Measurements from ENCODE around the gene RIMS1.

RIMS1 gene

DNA sequence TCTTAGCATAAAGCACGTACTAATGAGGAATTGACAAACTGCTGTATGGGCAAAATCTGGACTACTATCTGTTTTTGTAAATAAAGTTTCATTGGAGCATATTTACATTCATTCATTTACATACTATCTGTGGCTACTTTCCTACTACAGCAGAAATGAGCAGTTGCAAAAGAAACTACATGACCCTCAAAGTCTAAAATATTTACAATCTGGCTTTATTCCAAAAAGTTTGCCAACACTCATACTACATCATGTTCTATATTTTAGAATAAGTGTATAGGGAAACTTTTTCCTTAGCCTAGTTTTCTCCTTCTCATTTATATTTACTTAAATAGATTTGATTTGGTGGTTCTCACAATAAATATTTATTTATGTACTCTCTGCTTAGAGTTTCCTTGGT lies 208.2 kb downstream of the RIMS1 start:
- FAIRE-seq, result no peak
- TF ChIP-seq POLR2A (IDR thresholded peaks at IDR 0.05; ENCODE audit: low read depth, low read length), result no peak

GRCh38 chr6:72102561-72102960 lies 216.2 kb downstream of the RIMS1 start:
- no peak for FAIRE-seq
- no peak for DNase-seq (ENCODE audit: insufficient read length, low spot score)
- TF ChIP-seq POLR2A (IDR thresholded peaks at IDR 0.05; ENCODE audit: low read depth, low read length), result no peak

More for the DNA sequence above, 208.2 kb downstream of the RIMS1 start:
- no peak for DNase-seq (ENCODE audit: insufficient read length, low spot score)

DNA sequence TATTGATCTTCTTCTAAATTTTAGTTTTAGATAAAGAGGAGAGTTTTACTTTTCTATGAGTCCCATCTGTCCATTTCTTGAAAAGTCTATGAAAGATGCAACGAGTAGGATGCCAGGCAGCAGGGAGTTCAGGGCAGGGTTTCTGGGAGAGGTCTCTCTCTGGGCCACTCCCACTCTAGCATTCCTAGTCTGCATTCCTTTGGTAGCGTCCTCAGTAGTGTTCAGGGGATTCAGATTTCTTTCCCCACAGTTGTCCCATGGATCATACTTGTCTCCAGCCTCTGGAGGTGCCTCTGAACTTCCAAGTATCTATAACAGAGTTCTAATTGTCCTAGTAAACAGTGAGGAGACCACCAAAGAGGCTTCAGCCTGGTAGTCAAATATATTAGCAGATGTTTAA lies 225.3 kb downstream of the RIMS1 start:
- no peak for TF ChIP-seq POLR2A (IDR thresholded peaks at IDR 0.05; ENCODE audit: low read depth, low read length)
- DNase-seq (ENCODE audit: insufficient read length, low spot score), result no peak
- no peak for FAIRE-seq

DNA sequence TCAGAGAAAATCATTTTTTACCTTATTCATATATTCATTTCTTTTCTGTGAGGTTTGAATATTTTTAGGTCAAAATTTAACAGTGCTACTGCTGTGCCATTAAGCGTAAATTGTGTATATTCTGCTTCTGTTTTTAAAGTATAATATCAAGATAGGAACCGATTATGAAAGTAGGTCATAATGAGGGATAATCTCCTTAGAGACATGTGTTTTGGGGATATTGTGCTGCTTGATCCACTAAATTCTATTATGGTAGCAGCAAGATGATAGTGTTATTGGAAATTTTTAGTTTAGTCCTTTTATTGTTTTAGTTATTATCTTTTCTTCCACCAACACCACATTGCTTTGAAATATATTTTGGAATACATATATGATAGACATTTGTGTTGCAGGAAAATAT lies 244.0 kb downstream of the RIMS1 start:
- DNase-seq (ENCODE audit: insufficient read length, low spot score) (no peak), FAIRE-seq (no peak)
- TF ChIP-seq POLR2A (IDR thresholded peaks at IDR 0.05; ENCODE audit: low read depth, low read length), result no peak

GRCh38 chr6:72132427-72132826 lies 246.1 kb downstream of the RIMS1 start:
- DNase-seq (ENCODE audit: insufficient read length, low spot score) (no peak), FAIRE-seq (no peak)
- TF ChIP-seq POLR2A (IDR thresholded peaks at IDR 0.05; ENCODE audit: low read depth, low read length), result no peak

- no peak for FAIRE-seq
- no peak for TF ChIP-seq POLR2A (IDR thresholded peaks at IDR 0.05; ENCODE audit: low read depth, low read length)
- no peak for DNase-seq (ENCODE audit: insufficient read length, low spot score)
Measured at GRCh38 chr6:72132851-72133250, 246.5 kb downstream of the RIMS1 start.

DNA sequence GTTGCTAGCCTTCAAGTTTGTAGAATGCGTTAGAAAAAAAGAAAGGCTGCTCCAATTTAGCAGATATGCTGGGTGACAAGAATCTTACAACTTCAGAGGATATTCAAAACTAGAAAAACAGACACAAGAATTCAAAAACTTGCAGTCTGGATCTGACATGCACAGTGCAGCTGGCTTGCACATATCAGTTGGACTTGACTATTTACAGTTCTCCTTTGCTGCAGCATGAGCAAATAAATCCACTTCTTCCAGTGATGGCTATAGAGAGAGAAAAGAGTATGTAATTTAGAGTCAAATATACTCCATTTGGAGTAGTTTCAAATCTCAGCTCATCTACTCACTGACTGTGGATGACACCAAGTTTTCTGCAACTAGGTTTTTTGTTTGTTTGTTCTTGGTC lies 247.0 kb downstream of the RIMS1 start:
- DNase-seq (ENCODE audit: insufficient read length, low spot score), result no peak
- TF ChIP-seq POLR2A (IDR thresholded peaks at IDR 0.05; ENCODE audit: low read depth, low read length), result no peak
- FAIRE-seq, result no peak

- no peak for FAIRE-seq
- no peak for DNase-seq (ENCODE audit: insufficient read length, low spot score)
- TF ChIP-seq POLR2A (IDR thresholded peaks at IDR 0.05; ENCODE audit: low read depth, low read length), result no peak
Measured at GRCh38 chr6:72140795-72141194, 254.4 kb downstream of the RIMS1 start.

DNA sequence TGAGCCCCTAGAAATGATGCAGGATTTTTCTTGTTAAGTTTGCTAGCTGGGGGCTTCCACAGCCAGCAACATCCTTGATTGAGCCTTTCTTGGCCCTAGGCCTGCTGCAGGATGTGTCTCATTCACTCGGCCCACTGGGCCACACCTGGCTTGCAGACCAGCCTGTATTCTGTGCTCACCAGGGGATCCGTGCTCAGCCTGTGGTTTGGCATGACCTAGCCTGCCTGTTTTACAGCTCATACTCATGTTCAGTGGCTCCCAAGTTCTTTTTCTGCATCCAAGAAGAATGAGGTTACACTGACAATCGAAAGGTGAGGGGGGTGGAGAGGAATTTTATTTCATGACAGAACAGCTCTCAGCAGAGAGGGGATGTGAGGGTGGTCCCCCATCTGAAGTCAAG lies 263.4 kb downstream of the RIMS1 start:
- FAIRE-seq (no peak), DNase-seq (ENCODE audit: insufficient read length, low spot score) (no peak)
- TF ChIP-seq POLR2A (IDR thresholded peaks at IDR 0.05; ENCODE audit: low read depth, low read length), result no peak

- DNase-seq (ENCODE audit: insufficient read length, low spot score) (no peak), FAIRE-seq (no peak)
- no peak for TF ChIP-seq POLR2A (IDR thresholded peaks at IDR 0.05; ENCODE audit: low read depth, low read length)
Measured at GRCh38 chr6:72151742-72152141, 265.4 kb downstream of the RIMS1 start.

DNA sequence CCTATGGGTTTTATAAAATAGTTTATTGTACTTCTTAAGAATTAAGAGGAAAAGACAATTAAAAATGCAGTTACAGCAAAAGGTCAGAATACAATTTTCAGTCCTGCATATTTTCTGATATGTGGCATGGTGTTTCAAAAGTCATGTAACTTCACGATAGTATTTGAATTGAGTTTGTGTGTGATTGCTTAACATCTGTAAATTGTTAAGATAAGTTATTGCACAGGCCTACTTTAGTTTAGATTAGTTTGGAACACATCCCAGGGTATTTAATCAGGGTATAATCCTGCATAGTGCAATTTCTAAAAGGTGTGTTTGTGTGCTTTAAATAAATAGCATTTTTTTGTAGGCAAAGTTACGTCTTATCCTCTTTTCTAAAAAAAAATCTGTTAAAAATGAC lies 289.6 kb downstream of the RIMS1 start:
- TF ChIP-seq POLR2A (IDR thresholded peaks at IDR 0.05; ENCODE audit: low read depth, low read length), result no peak
- DNase-seq (ENCODE audit: insufficient read length, low spot score) (no peak), FAIRE-seq (no peak)

DNA sequence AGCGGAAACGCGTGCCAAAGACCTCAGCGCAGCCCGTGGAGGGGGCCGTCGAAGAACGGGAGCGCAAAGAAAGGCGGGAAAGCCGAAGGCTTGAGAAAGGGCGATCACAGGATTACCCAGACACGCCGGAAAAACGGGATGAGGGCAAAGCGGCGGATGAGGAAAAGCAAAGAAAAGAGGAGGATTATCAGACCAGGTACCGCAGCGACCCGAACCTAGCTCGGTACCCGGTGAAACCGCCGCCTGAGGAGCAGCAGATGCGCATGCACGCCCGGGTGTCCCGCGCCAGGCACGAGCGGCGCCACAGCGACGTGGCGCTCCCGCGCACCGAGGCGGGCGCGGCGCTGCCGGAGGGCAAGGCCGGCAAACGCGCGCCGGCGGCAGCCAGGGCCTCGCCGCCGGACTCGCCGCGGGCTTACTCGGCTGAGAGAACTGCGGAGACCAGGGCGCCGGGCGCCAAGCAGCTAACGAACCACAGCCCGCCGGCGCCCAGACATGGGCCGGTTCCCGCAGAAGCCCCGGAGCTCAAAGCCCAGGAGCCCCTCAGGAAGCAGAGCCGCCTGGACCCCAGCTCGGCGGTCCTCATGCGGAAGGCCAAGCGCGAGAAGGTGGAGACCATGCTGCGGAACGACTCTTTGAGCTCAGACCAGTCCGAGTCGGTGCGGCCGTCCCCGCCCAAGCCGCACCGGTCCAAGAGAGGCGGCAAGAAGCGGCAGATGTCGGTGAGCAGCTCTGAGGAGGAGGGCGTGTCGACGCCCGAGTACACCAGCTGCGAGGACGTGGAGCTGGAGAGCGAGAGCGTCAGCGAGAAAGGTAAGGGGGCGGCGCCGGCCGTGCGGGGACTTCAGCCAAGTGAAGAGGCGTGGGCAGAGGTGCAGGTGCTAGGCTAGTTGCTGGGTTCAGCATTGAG lies 296.2 kb downstream of the RIMS1 start:
- DNase-seq (ENCODE audit: insufficient read length, low spot score) (no peak), FAIRE-seq (no peak)
- TF ChIP-seq POLR2A (IDR thresholded peaks at IDR 0.05; ENCODE audit: low read depth, low read length), result no peak

- TF ChIP-seq POLR2A (IDR thresholded peaks at IDR 0.05; ENCODE audit: low read depth, low read length), result no peak
- DNase-seq (ENCODE audit: insufficient read length, low spot score), result no peak
- no peak for FAIRE-seq
Measured at GRCh38 chr6:72203983-72204382, 317.6 kb downstream of the RIMS1 start.

GRCh38 chr6:72205500-72205899 lies 319.1 kb downstream of the RIMS1 start:
- no peak for TF ChIP-seq POLR2A (IDR thresholded peaks at IDR 0.05; ENCODE audit: low read depth, low read length)
- FAIRE-seq, result no peak

DNA sequence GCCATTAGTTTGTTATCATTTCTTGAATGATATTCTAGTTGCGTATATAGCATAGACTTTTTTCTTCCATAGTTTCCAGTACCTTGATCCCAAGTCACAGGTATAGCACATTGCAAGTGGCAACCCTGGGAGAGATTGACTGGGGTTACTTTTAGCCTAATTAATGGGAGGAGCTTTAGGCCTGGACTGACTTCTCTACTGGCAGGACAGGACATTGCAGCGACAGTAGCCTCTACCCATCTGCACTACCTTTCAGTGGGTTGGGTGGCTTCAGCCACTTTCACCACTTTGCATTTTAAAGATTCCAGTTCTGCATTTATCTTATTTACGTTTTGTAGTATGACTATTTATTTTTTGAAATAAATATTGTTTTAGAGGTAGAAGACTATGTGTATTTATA lies 320.3 kb downstream of the RIMS1 start:
- DNase-seq (ENCODE audit: insufficient read length, low spot score) (no peak), FAIRE-seq (no peak)
- no peak for TF ChIP-seq POLR2A (IDR thresholded peaks at IDR 0.05; ENCODE audit: low read depth, low read length)

More at GRCh38 chr6:72205500-72205899, 319.1 kb downstream of the RIMS1 start:
- DNase-seq (ENCODE audit: insufficient read length, low spot score), result no peak
